Muscle layer of duodenum (tissue), 2 donors: ENCODE measurements around the gene NTPCR.

Experiments
- H3K27ac ChIP-seq: one replicate; pipeline ENCODE4 v1.7.0; 2013; ENCODE audit warnings: mild to moderate bottlenecking, low read length
- H3K27me3 ChIP-seq: one replicate; pipeline ENCODE4 v1.7.0; 2013; ENCODE audit warnings: low read depth, mild to moderate bottlenecking, control low read depth, low read length
- H3K36me3 ChIP-seq, 2 donors: one replicate each; pipeline ENCODE4 v1.7.0; 2013; ENCODE audit warnings: low read length in 2 of 2, control low read depth in 1 of 2, mild to moderate bottlenecking in 1 of 2; ENCODE audit not compliant: insufficient read depth in 2 of 2, control insufficient read depth in 1 of 2
- H3K4me1 ChIP-seq, 2 donors: one replicate each; pipeline ENCODE4 v1.7.0; 2013; ENCODE audit warnings: low read length in 2 of 2, mild to moderate bottlenecking in 2 of 2, control low read depth in 1 of 2, moderate library complexity in 1 of 2; ENCODE audit not compliant: insufficient read depth in 2 of 2, control insufficient read depth in 1 of 2
- H3K4me3 ChIP-seq, 2 donors: one replicate each; pipeline ENCODE4 v1.7.0; 2013; ENCODE audit warnings: low read length in 2 of 2, low read depth in 1 of 2, mild to moderate bottlenecking in 1 of 2
- H3K9me3 ChIP-seq, 2 donors: one replicate each; pipeline ENCODE4 v1.7.0; 2013; ENCODE audit warnings: low read length in 2 of 2, control low read depth in 1 of 2, mild to moderate bottlenecking in 1 of 2; ENCODE audit not compliant: control insufficient read depth in 1 of 2
- donor health status: healthy.

The NTPCR gene

DNA sequence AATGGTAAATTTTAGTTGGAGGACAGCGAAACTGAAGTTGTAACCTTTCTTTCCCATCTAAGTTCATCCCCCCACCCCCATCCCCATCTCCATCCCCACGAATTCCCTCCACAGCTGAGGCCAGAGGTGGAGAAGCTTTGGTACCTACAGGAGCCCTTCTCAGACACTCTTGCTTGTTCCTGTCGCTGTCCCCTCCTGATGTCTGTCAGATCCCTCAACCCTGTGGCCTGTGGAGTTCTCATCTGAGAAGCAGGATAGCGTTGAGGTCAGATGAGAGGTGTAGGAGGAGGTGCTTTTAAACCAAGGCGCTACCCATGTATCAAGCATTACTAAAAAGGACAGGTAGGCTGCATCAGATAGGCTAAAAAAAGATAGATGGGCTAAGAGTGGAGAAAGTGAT lies 769 bp downstream of the NTPCR start:
- peaks cover 3 to 6% of the 10 kb centered on the region in 2 donors for H3K36me3 ChIP-seq
- H3K27me3 ChIP-seq = no peaks in the 10 kb centered on the region
- H3K27ac ChIP-seq = no peak overlapping the region
- peaks cover 7 to 14% of the 10 kb centered on the region in 2 donors for H3K4me1 ChIP-seq
- H3K4me3 ChIP-seq = peak overlapping the region; percentile 84 to 96
- H3K9me3 ChIP-seq = no peaks in the 10 kb centered on the region

DNA sequence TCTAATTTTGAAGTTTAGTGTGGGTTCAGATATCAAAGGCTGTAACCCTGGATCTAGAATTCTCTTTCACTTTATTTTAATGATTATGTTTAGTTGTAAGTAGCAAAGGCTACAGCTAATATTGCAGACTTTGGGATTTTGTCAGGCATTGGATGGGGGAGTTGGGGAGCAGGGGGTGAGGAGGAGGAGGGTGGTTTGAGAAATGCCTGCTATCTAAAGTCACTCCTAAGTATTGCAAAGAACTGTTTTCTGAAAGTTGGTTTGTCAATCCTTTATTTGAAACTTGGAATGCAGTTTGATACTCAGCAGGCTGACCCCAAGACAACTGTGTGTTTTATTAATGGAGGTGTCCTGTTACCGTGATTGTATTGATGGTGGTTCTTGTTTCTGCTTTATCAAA lies 1.2 kb downstream of the NTPCR start:
- H3K27me3 ChIP-seq = no peaks in the 10 kb centered on the region
- peaks cover 7 to 14% of the 10 kb centered on the region in 2 donors for H3K4me1 ChIP-seq
- peak overlapping the region; percentile 84 to 96 for H3K4me3 ChIP-seq
- no peaks in the 10 kb centered on the region for H3K9me3 ChIP-seq
- no peak overlapping the region for H3K27ac ChIP-seq
- H3K36me3 ChIP-seq = peaks cover 5 to 10% of the 10 kb centered on the region in 2 donors

DNA sequence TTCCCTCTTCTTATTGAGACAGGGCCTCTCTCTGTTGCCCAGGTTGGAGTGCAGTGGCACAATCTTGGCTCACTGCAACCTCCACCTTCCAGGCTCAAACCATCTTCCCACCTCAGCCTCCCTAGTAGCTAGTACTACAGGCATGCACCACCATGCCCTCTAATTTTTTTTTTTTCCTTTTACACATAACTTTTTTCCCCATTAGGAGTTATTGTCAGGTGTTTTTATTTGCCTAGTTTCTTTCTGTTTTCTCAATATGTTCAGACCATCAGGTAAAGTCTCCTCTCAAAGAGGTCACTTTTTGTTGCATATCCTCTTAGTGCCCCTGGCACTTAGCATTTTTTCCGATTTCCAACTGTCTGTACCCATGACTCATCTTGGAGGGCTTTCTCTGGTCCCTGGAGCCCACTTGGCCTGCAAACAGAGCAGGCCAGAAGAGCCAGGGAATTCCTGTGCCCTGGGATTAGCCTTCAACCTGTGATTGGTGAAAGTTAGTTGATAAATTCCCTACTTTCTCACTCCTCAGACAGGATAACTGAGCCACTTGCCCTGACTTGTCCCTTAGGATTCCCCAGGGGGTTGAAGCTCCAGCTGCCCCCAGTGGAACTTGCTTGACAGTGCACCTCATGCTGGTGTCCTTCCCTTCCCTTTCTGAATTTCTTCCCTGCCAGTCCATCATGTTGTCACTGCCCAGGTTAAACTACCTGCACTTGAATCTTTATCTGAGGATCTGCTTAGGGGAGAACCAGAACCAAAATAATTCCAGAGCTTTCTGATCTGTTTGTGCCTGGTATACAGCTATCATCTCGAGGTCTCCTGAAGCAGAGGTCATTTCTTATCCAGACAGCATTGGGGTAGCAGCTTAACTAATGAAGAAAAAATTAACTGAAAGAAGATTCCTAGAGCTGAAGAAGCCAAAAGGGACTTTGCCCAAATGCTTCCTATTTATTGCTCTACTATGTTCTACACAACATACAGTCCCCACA lies 2.4 kb downstream of the NTPCR start:
- no peaks in the 10 kb centered on the region for H3K27me3 ChIP-seq
- H3K36me3 ChIP-seq = peaks cover 8 to 22% of the 10 kb centered on the region in 2 donors
- no peak overlapping the region for H3K4me3 ChIP-seq
- no peak overlapping the region for H3K27ac ChIP-seq
- H3K9me3 ChIP-seq = no peaks in the 10 kb centered on the region
- H3K4me1 ChIP-seq = peaks cover 7 to 14% of the 10 kb centered on the region in 2 donors

DNA sequence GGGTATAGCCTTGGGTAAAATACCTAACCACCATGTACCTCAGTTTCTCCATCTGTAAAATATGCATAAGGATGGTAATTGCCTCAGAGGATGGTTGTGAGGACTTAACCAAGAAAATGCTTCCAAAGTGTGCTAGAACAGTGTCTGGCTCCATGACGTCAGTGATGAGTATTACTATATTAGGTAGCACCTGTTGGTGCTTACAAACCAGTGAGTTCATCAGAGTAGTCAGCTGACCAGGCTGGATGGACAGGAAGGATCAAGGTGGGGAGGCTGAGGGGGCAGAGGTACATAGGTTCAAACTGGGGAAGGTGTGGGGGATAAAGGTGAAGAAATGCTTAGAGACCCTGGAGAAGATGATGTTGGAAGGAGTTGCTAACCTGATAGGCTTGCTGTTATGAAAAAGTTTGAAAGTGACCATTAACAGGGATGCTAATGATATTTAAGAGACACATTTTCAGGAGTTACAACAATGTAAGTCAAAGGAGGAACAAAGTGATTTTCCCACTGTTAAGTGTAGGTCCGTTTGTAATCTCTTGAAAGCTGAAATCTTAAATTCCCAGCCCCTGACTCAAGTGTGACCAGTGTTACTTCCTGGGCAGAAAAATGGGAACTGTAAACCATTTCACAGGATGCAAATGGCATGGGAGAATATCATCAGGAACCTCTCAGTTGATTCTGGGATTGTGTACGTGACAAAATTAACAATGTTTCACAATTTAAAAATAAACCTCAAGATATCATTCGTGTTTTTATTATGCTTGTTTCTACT lies 4.4 kb downstream of the NTPCR start:
- Histone ChIP-seq H3K36me3 (peaks cover 17 to 36% of the 10 kb centered on the region in 2 donors), H3K9me3 (no peaks in the 10 kb centered on the region), H3K4me3 (no peak overlapping the region), H3K4me1 (peaks cover 7 to 14% of the 10 kb centered on the region in 2 donors), H3K27me3 (no peaks in the 10 kb centered on the region), H3K27ac (no peak overlapping the region)

DNA sequence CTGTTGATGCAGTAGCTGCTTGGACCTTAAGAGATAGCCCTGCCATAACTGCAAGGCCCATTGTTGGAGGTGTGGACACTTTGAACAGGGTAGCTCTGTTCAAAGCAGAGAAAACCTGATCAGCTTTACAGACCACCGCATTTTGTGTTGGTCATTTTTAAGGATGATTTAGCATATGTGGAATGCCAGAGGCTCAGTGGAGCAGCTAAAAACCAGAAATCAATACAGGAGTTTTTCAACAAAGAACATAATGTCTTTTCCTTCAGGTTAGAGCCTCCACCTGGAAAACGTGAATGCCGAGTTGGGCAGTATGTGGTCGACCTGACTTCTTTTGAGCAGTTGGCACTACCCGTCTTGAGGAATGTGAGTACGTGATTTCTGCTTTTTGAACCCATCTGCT lies 5.7 kb downstream of the NTPCR start:
- peaks cover 17 to 37% of the 10 kb centered on the region in 2 donors for H3K36me3 ChIP-seq

DNA sequence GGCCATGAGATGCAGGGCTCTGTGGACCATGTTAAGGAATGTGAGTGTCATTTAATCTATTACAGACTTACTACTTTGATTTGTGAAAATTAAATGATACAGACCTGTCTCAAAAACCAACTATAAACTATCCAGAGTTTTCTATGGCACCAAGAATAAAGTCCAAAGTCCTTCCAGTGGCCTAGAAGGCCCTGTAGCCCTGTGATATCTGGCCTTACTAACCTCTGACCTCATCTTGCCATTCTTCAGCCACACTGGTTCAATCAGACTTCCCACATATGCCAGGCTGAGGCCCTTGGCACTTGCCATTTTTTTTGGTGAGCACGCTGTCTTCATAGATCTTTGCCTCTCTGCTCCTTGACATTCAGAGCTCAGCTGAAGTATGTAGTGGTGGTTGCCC lies 7.7 kb downstream of the NTPCR start:
- H3K27ac ChIP-seq = no peak overlapping the region
- no peaks in the 10 kb centered on the region for H3K27me3 ChIP-seq
- H3K9me3 ChIP-seq = no peaks in the 10 kb centered on the region
- peaks cover 17 to 37% of the 10 kb centered on the region in 2 donors for H3K36me3 ChIP-seq
- H3K4me3 ChIP-seq = no peak overlapping the region
- H3K4me1 ChIP-seq = peaks cover 0 to 5% of the 10 kb centered on the region in 2 donors

More for the DNA sequence above, 5.7 kb downstream of the NTPCR start:
- Histone ChIP-seq H3K4me3 (no peak overlapping the region), H3K9me3 (no peaks in the 10 kb centered on the region), H3K4me1 (peaks cover 7 to 14% of the 10 kb centered on the region in 2 donors), H3K27me3 (no peaks in the 10 kb centered on the region), H3K27ac (no peak overlapping the region)

DNA sequence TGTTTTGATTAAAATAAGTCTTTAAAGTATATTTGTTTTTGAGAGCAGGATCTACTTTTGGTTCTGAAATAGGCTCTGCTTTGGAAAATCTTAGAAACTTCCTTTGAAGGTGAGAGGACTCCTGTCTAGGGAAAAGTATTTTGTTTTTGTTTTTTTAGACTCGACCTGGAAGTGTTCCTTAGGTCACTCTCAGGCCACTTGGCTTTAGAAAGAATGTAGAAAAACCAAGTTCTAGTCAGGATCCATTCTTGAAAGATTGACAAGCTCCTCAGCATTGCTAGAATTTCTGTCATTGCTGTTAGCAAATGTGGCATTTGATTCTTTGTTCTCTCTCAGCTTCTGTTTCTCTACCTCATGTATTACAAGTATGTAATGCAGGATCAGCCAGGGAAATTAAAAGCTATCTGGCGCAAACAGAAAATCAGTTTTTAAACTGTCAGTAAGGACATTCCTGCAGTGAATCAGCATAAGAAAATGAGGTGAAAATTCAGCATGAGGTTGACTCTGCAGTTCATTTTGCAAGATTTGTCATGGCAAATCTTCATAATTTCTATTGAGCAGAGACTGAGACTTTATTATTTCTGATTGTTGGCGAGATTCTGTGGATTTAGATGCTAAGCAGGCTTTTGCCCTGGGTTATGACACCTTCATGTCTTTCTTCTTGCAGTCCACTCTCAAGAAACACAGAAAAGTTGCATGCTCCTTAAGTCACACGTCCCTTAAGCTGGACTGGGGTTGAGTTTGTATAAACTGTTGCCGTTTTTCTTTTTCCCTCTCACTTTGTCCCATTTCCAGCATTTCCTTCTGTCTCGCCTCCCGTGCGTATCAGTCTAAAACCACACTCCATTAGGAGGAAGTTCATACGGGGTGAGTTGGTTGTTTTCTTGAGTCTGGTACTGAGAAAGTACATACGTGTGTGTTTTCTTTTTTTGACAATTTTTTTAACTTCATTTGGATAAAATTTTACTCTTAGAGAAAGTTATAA lies 12.6 kb downstream of the NTPCR start:
- Histone ChIP-seq H3K4me3 (no peak overlapping the region), H3K27me3 (no peaks in the 10 kb centered on the region), H3K9me3 (no peaks in the 10 kb centered on the region), H3K4me1 (peaks cover 3 to 5% of the 10 kb centered on the region in 2 donors), H3K27ac (no peak overlapping the region), H3K36me3 (peaks cover 7 to 14% of the 10 kb centered on the region in 2 donors)

DNA sequence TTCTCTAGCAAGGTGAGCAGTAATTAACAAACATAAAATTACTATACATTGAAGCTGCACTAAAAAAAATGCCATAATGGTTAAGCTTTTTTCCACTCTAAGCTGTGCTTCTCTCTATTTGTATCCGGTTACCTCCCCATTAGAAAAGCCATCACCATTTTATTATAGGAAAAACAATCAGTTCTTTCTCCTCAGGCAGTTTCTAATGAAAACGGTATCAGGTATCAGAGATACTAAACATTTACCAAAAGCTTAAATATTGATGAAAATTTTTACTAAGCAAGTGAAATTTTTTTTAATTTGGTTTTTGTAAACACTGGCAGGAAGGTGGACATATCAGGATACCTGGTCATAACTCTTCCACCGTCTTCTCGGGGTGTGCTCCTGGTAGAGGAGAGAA lies 14.2 kb downstream of the NTPCR start:
- Histone ChIP-seq H3K27ac (no peak overlapping the region), H3K4me1 (peaks cover 3 to 5% of the 10 kb centered on the region in 2 donors), H3K36me3 (peaks cover 0 to 3% of the 10 kb centered on the region in 2 donors), H3K27me3 (no peaks in the 10 kb centered on the region), H3K4me3 (no peak overlapping the region), H3K9me3 (no peaks in the 10 kb centered on the region)

DNA sequence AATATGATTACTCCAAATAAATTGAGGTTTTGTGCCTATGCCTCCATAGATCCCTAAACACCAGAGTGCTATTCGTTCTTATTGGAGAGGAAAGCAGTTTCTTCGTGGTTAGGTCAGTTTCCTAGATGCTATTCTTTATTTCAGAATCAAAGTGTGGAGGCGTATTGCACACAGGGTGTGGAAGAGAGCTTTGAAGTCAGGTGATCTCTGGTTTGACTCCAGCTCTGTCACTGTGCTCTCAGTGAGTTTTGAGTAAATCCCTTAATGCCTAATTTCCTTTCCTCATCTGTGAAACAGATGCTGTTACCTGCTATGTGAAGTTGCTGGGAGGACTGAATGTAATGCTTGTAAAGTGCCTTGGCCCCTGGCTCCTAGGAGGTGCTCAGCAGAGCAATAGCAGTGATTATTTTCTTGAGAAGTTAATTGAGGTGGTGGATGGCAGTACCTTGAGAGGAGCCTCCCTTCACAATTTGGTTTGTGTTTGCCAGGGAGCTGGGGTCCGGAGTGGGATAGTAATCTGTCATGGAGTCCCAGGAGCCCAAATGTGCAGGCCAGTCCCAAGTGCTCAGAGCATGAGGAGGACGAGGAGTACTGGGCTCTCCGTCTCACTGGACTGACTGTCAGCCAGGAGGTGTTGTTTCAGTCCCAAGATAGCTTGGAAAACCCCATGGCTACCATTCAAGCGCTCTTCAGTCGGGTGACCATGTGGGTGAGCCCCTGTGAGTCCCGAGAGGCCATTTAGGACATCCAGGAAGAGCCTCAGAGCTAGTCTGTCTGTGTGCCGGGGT lies 14.9 kb downstream of the NTPCR start:
- peaks cover 3 to 5% of the 10 kb centered on the region in 2 donors for H3K4me1 ChIP-seq
- no peaks in the 10 kb centered on the region for H3K9me3 ChIP-seq
- H3K4me3 ChIP-seq = no peak overlapping the region
- H3K27ac ChIP-seq = no peak overlapping the region
- H3K27me3 ChIP-seq = no peaks in the 10 kb centered on the region
- H3K36me3 ChIP-seq = peaks cover 2 to 4% of the 10 kb centered on the region in 2 donors

DNA sequence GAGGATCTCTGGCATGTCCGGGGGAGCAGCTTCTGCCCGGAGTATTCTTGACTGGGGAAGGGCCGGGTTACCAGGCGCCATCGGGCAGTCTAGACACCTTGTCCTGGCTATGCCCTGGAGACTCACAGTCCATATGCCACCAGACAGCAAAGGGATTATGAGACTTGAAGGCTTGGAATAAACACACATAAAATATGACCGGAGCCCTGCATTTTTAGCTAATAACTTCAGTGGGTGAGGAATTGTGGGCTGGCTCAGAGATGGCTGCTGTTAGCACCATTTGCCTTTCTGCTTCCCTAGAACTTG lies 15.5 kb downstream of the NTPCR start:
- Histone ChIP-seq H3K27me3 (no peaks in the 10 kb centered on the region), H3K4me1 (peaks cover 3 to 5% of the 10 kb centered on the region in 2 donors), H3K27ac (no peak overlapping the region), H3K36me3 (peaks cover 7% of the 10 kb centered on the region in 2 donors), H3K4me3 (no peak overlapping the region), H3K9me3 (no peaks in the 10 kb centered on the region)
